Cerebellar cortex (tissue), 1 donor: ENCODE results near the gene CLIP1.
A peak's percentile ranks its signal among the peaks of the same experiment; 100 is the strongest.
"Not testable (repeated sequence)": the region's sequence is repeated elsewhere in the genome, so short reads cannot be mapped to it uniquely, and the experiment has no call there.

Experiments used
- DNase-seq: peaks from one replicate; pipeline ENCODE4 v3.0.0-alpha.2; 2015; ENCODE audit warnings: low spot score

Gene CLIP1

DNA sequence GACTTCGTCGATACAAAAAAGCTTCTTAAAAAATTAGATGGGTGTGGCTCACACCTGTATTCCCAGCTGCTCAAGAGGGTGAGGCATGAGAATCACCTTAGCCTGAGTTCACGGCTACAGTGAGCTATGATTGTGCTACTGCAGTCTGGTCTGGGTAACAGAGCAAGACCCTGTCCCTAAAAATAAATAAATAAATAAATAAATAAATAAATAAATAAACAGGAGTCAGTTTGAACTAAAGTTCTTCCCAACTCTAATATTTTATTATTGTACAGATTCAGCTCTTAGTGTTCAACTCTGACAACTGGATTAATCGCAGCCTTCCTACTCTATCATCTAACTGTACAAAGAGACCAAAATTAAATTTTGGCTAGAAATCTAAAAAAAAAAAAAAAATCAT is 12.7 kb upstream of the CLIP1 start:
- no peak for DNase-seq

DNA sequence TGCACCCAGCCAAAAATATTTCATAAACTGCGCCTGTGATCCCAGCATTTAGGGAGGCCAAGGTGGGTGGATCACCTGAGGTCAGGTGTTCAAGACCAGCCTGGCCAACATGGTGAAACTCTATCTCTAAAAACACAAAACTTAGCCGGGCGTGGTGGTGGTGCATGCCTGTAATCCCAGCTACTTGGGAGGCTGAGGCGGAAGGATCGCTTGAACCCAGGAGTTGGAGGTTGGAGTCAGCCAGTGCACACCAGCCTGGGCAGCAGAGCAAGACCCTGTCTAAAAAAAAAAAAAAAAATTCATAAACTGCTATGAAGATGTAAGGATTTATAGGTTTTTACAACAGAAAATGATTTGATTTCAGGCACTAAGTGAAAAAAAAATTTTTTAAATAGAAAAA is 6.6 kb upstream of the CLIP1 start:
- DNase-seq, result not testable (repeated sequence)

DNA sequence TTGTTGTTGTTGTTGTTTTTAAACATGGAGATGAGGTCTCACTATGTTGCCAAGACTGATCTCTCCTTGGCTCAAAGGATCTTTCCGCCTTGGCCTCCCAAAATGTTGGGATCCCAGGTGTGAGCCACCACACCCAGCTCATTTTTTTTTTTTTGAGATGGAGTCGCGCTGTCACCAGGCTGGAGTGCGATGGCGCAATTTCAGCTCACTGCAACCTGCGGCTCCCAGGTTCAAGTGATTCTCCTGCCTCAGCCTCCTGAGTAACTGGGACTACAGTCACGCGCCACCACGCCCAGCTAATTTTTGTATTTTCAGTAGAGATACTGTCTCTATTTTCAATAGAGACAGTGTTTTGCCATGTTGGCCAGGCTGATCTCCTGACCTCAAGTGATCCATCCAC is 4.9 kb upstream of the CLIP1 start:
- DNase-seq, result no peak

DNA sequence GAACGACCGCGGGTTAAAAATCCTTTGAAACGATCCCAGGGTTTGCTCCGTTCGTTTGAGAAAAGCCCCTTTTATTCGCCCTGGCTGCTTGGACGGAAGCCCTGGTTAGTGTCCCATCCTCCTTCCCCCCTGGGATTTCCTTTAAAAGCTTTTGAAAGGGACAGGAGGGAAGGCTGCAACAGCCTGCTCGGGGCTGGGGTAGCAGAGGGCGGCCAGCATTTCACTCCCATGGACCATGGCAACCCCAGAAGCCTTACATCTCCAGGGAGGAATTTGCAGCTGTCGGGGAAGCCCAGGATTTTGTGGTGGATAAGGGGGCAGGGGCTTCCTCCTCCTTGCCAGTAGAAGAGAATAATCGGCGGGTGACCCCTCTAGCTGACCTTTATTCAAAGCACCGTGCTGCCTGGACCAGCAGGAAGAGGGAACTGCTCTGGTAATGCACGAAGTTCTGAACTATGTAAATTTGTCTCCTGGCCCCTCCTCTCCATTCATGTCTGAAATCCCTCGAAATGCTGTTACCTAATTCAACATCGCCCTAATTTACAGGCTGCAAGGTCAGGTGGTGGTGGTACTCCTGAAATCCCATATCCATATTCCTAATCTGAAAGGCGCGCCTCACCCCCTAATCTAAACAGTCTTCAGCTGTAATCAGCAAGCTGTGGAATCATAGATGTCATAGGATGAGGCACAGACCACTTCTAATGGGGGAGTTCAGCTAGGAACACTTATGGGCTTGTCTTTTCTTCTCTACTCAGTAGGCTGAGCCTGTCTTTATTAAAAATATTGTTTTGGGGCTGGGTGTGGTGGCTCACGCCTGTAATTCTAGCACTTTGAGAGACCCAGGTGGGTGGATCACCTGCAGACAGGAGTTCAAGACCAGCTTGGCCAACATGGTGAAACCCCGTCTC is 1.0 kb upstream of the CLIP1 start:
- DNase-seq, result peak; percentile 68

DNA sequence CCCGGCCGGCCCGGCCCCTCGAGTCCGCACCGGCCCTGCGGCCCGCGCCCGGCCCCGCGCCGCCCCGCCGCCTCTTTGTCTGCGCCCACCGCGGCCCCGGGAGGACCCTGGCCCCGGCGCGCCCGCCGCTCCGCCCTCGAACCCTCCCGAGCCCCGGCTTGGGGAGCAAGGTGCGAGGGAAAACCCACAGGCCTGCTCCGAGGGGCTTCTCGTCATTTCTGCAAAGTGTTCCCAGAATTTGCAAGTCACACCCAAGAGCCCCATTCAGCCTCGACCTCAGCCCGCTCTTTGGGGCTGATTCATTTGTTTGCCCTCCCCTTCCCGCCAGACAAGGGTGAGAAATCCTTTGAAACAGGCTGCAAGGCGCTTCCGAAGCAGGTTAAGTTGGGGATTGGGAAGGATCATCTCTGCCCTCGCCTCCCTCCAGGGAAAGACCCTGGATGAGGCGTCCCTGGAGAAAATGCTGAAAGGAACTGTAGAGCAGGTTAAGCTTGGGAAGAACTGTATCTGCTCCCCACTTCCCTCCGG is 325 bp upstream of the CLIP1 start:
- peak; percentile 55 for DNase-seq

DNA sequence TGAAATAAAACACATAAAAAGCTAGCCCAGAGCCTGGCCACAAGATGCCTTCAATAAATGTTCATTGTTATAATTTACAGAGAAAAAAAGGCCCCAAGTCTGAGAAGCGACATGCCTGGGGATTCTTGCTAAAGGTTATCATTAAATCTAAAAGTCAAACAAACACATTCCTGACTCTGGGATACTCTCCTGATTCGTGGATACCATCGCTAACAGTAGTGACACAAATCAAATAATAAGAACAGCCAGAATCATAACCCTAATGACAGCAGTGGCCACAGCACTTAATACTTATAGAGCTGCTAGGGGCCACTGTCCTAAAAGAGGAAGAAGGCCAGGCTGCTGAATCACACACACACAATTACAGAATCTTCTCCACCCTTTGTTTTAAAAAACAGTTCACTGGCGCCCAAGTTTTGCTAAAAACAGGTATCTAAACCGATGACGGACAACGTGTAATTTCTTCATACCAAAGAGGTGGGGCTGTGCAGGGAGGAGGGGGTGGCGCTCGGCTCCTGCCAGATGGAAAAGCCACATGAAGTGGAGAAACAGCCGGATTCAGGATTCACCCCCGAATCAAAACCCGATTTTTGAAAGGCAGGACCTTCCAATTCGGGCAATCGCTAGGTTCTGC is 1.2 kb downstream of the CLIP1 start:
- peak; percentile 71 for DNase-seq

DNA sequence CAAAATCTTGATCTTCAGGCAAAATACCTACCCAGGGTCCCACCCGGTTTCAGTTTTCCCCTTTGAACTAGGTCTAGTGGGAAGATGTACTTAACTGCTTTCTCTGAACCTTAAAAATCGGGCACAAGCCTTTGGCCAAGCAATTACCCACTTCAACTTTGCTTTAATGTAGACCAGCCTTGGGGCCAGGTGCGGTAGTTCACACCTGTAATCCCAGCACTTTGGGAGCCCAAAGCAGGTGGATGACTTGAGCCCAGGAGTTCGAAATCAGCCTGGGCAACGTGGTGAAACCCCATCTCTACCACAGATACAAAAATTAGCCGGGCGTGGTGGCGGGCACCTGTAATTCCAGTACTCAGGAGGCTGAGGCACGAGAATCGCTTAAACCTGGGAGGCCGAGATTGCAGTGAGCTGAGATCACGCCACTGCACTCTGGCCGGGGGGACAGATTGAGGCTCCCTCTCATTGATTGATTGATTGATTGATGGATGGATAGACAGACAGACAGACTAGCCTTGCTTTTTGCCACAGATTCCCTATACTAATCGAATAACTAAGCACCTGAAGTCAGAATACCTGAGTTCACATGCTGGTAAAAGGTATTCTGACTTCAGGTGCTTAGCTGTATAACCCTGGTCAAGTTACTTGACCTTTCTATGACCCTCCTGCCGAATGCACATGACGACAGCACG is 1.9 kb downstream of the CLIP1 start:
- no peak for DNase-seq

DNA sequence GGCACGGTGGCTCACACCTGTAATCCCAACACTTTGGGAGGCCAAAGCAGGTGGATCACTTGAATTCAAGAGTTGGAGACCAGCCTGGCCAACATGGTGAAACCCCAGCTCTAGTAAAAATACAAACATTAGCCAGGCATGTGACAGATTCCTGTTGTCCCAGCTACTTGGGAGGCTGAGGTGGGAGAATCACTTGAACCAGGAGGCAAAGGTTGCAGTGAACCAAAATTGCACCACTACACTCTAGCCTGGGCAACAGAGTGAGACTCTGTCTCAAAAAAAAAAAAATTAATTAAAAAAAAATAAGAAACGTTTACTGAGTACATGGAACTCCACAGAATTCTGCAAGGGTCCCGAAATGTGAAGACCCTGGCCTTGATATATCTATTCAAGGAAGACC is 3.4 kb downstream of the CLIP1 start:
- DNase-seq, result not testable (repeated sequence)

DNA sequence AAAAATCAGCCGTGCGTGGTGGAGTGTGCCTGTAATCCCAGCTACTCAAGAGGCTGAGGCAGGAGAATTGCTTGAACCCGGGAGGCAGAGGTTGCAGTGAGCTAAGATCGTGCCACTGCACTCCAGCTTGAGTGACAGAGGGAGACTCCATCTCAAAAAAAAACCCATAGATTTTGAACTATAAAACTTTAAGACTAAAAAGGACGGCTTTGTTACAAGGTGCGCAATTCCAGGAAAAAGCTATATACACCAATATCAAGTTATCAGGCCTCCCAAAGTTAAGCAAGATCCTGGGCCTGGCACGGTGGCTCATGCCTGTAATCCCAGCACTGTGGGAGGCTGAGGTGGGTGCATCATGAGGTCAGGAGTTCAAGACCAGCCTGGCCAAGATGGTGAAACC is 6.8 kb downstream of the CLIP1 start:
- not testable (repeated sequence) for DNase-seq

DNA sequence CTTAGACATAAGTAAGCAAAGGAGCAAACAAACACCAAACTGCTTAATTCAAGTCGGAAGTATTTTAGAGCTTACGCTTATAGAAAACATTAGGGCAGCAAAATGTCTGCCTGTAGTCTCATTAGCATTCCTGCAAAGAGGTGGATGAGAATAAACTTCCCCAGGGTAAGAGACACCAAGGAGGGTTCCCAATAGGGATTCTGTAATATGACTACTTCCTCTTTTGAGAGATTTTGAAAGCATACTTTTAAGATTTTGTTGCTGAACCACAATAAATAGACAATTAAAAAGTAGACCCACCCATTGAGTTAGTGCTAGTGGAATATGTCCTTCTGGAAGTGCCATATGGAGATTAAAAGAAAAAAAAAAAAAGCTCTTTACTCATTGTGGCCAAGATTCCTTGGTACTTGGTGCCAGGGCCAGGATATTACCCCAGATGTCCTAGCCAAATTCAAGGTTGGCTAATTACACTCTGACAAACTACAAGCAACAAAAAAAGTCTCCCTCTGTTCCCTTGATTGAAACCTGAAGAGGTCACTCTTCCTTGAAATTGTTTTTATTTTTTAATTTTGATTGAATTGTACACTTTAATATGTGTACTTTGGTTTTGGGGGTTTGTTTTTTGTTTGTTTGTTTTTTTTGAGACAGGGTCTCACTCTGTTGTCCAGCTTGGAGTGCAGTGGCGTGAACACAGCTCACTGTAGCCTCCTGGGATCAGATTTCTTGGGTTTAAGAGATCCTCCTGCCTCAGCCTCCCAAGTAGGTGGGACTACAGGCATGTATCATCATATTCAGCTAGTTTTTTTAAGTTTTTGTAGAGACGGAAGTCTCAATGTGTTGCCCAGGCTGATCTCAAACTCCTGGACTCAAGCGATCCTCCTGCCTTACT is 8.7 kb downstream of the CLIP1 start:
- DNase-seq, result peak; percentile 90

DNA sequence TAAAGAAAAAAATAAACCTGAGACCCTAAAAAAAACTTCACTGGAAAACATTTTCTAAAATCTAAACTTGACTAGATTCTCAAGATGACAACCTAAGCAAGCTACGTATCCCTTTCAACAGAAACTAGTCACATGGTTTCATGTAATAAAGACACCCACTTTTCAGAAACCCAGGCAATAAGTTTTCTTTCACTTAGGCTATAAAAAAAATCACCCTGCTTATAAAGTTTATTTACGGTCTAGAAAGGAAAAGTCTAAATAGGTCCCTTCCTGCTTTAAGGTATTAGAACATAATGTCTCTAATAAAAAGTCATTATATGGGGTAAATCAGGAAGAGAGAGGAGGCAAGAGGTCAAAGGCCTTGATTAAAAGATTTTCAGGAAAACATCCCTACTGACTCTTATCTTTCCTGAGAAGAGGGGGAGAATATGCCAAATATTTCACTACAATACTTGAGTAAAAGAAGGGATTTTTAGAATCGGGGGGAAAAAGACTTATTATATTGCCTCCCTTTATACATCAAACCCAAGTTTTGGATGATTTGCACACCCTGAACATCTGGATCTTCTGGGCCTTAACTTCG is 9.5 kb downstream of the CLIP1 start:
- no peak for DNase-seq

DNA sequence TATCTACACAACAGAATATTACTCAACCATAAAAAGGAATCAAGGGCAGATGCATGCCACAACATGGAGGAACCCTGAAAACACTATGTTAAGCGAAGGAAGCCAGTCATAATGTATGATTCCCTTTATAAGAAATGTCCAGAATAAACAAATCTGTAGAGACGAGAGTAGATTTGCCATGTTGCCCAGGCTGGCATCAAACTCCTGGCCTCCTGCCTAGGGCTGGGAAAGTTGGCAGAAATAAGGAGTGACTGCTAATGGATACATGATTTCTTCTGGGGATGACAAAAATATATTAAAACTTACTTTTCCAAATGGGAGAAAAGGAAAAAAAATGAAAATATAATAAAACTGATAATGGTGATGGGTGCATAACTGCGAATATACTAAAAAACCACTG is 10.9 kb downstream of the CLIP1 start:
- peak; percentile 92 for DNase-seq

DNA sequence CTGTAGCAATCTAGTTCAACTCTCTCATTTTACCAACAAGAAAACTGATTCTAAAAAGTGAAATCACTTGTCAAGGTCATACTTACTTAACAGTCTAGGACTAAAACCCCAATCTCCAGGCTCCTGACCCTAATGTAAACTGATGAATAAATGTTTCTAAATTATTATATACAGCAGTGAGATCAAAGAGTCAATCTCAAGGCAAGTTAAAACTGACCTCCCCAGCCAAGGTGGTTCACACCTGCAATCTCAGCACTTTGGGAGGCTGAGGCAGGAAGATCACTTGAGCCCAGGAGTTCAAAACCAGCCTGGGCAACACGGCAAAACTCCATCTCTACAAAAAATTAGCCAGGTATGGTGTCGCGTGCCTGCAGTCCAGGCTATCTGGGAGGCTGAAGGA is 15.3 kb downstream of the CLIP1 start:
- DNase-seq, result no peak

DNA sequence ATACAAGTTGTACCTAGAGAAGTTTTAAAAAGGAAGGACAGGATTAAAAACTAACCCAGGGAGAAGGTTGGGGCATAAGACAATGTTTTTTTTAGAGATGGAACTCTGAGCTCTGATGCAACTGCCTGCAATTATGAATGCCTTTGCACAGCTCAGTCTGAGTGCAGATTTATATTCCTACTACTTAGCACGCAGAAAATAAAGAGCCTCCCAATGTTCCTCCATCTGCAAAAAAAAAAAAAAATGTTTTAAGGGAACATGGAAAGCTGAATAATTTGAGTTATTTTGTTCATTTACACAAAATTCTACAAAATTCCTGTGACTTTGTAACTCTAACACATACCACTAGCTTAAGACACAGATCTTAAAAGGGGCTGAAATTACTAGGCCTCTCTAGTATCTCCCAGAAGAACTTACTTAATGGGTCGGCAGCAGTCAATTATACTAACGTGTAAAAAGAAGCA is 15.7 kb downstream of the CLIP1 start:
- no peak for DNase-seq

DNA sequence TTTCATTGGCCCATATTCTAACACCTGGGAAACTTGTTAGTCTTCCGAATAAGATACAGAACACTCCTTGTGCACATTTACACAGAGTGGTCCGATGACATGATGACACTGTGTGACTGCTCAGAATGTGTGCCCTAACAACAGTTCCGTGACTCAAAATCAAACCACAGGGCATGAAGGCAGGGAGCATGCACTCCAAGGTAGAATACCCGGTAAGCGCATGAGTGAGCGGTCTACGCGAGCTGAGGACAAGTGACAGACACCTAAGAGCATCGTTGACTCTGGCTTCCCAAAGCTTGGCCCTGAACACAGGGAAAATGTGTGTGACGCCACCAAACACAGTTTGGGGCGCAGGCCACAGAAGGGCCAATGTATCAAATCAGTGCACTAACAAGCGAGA is 18.6 kb downstream of the CLIP1 start:
- no peak for DNase-seq

DNA sequence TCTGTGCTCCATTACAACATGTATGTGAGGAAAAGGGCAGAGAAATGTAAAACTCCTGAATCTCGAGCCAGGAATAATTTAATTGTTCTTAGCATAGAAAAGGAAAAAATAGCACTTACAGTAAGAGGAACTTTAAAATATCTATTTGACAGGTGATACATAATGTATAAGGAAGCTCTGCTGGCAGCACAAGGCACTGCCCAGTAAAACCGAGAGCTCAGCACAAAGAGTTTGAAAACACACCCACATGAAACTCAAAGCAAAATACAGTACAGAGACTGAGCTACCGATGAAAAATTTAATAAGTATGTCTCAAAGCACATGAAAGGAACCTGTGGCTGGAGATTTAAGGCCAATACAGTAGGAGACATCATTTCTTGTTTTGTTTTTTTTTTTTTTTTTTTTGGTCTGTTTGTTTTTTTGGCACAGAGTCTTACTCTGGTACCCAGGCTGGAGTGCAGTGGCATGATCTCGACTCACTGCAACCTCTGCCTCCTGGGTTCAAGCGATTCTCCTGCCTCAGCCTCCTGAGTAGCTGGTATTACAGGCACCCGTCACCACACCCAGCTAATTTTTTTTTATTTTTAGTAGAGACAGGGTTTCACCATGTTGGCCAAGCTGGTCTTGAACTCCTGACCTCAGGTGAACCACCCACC is 19.2 kb downstream of the CLIP1 start:
- no peak for DNase-seq

DNA sequence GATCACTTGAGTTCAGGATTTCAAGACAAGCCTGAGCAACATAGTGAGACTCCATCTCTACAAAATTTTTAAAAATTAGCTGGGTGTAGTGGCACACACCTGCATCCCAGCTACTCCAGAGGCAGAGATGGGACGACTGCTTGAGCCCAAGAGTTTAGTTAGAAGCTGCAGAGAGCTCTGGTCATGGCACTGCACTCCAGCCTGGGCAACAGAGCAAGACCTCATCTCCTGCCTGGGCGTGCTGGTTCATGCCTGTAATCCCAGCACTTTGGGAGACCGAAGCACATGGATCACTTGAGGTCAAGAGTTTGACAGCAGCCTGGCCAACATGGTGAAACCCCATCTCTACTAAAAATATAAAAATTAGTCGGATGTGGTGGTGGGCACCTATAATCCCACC is 20.2 kb downstream of the CLIP1 start:
- no peak for DNase-seq

DNA sequence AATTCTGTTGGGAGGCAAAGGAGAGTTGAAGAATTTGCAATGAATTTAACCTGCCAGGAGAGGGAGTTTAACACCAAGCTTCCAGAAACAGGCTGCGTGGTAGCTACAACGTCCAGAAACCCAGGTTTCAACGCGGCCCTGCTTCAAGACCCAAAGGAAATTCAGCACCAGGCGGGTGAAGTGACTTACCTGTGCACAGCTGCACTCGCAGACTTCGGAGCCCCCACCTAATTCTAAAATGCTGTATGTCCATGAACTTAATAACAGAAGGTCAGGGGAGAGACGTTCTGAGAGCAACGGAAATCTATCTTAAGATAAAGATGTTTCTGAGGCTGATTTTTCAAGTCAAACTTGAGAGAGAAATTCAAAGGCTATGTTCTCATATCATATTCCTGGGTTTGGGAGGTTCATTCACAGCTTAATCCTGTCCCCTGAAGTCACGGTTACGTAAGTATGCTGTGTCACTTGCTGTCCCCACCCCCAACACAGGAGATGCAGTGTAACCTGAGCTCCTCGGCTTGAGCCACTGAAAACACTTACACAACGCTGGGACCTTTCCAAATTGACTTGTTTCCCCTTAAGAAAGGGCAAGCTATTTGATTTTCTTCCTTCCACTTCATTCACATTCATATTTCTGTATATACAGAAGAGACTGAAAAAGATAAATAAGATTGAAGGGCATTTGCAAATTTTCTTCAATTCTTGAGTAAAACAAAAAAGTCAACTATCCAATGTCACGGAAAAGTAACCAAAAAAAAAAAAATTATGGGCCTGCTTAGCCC is 22.7 kb downstream of the CLIP1 start:
- peak; percentile 90 for DNase-seq

DNA sequence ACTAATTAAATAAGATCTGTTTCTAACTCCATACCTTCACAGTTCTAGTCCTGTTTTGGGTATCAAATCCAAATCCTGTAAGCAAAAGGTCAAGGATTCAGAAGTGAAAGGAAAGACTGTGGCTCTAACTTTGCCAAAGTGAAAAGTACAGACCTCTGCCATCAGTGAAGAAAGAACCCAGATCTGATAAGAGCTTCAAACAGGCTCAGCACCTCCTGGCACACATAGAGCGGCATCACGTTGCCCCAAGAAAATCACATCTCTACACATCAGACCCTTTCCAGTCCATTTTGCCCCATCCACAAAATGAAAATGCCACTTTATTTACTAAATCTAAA is 23.2 kb downstream of the CLIP1 start:
- peak; percentile 34 for DNase-seq

DNA sequence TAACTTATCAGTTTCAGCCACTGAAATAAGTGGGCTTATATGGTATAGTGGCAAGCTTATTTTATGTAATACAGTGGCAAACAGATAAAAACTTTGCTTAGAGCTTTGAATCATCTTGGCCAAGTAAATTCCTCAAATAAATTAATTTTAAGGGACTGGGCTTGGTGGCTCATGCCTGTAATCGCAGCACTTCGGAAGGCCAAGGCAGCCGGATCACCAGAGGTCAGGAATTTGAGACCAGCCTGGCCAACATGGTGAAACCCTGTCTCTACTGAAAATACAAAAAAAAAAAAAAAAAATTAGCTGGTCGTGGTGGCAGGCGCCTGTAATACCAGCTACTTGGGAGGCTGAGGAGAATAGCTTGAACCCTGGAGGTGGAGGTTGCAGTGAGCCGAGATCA is 24.5 kb downstream of the CLIP1 start:
- not testable (repeated sequence) for DNase-seq
